Measurements from ENCODE around the gene XYLT2. TPM values are rescaled to one million over a fixed set of nuclear protein-coding genes. Genes with fewer than 3 reads are reported as not detected.

XYLT2 gene
- total RNA-seq, 3 donors from 2014 or later: 13.6 to 27.5 (median 24.4) TPM

DNA sequence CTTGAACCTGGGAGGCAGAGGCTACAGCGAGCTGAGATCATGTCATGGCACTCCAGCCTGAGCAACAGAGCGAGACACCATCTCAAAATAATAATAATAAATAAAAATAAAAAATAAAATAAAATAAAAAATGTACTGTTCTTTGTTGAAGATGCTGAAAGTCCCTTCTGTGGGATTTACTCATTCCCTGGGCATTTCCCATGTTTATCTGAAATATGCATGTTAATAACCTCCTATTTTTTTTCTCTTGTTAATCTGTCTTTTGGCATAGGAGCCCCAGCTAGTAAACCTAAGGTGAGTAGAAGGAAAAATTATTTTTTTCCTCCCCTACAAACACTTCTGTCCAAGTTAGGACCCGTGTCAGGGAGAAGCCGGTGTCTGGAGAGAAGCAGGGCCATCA lies 37.3 kb upstream of the XYLT2 start:
- TF ChIP-seq, protein P1, sequence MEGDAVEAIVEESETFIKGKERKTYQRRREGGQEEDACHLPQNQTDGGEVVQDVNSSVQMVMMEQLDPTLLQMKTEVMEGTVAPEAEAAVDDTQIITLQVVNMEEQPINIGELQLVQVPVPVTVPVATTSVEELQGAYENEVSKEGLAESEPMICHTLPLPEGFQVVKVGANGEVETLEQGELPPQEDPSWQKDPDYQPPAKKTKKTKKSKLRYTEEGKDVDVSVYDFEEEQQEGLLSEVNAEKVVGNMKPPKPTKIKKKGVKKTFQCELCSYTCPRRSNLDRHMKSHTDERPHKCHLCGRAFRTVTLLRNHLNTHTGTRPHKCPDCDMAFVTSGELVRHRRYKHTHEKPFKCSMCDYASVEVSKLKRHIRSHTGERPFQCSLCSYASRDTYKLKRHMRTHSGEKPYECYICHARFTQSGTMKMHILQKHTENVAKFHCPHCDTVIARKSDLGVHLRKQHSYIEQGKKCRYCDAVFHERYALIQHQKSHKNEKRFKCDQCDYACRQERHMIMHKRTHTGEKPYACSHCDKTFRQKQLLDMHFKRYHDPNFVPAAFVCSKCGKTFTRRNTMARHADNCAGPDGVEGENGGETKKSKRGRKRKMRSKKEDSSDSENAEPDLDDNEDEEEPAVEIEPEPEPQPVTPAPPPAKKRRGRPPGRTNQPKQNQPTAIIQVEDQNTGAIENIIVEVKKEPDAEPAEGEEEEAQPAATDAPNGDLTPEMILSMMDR (IDR thresholded peaks at IDR 0.05): no peak
- TF ChIP-seq POLR2AphosphoS5 (IDR thresholded peaks at IDR 0.05): no peak
- no peak for TF ChIP-seq POLR2A (IDR thresholded peaks at IDR 0.05)
- intact Hi-C loops (cut with DNase I; ENCODE audit: low total_unique reads): no loop called here
- DNase-seq (ENCODE audit: low spot score in 2 of 2): no peak

DNA sequence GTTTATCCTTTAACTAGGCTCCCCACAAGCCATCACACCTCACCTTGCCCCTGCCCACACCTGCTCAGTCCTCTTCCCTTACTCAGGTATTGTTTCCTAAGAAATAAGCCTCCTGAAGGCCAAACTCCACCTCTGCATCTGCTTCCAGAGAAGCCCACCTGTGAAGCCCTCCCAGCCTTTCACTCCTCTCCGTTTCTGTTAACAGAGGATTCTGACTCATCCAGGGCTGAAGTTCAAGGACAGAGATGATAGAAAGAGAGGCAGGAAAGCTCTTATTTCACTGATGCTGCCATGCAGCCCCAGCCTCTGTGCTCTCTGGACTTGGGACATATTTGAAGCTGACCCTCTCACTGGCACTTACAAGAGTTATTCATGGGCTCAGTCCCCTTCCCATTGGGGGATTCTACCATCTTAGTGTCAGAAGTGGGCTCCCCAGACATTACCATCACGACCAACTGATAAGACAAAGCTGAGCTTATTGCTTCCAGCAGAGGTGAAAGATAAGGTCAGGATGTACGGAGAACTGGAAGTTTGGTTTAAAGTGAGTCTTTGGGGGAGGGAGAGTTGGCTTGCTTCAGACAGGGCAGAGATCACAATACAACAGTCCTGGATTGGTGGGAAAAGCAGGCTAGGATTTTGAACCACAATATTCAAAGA lies 35.3 kb upstream of the XYLT2 start:
- TF ChIP-seq, protein P1 (IDR thresholded peaks at IDR 0.05): no peak
- TF ChIP-seq POLR2A (IDR thresholded peaks at IDR 0.05) (no peak), POLR2AphosphoS5 (IDR thresholded peaks at IDR 0.05) (no peak)
- intact Hi-C loops (cut with DNase I; ENCODE audit: low total_unique reads): no loop called here
- Histone ChIP-seq H3K4me3 (no peak overlapping the region), H3K4me1 (no peaks in the 10 kb centered on the region), H3K36me3 (no peaks in the 10 kb centered on the region), H3K27me3 (no peaks in the 10 kb centered on the region), H3K9me3 (no peaks in the 10 kb centered on the region), H3K27ac (no peak overlapping the region)
- no peak for DNase-seq (ENCODE audit: low spot score in 2 of 2)

More for the DNA sequence above, 37.3 kb upstream of the XYLT2 start:
- no peak overlapping the region for H3K27ac ChIP-seq
- H3K4me3 ChIP-seq: no peak overlapping the region
- H3K36me3 ChIP-seq: no peaks in the 10 kb centered on the region
- H3K9me3 ChIP-seq: no peaks in the 10 kb centered on the region
- H3K4me1 ChIP-seq: no peaks in the 10 kb centered on the region
- no peaks in the 10 kb centered on the region for H3K27me3 ChIP-seq

GRCh38 chr17:50311112-50311460 lies 34.8 kb upstream of the XYLT2 start:
- Histone ChIP-seq H3K4me1 (no peaks in the 10 kb centered on the region), H3K27ac (no peak overlapping the region), H3K4me3 (no peak overlapping the region), H3K9me3 (no peaks in the 10 kb centered on the region), H3K27me3 (no peaks in the 10 kb centered on the region), H3K36me3 (no peaks in the 10 kb centered on the region)
- intact Hi-C loops (cut with DNase I; ENCODE audit: low total_unique reads): no loop called here
- DNase-seq (ENCODE audit: low spot score in 2 of 2): no peak
- TF ChIP-seq POLR2A (IDR thresholded peaks at IDR 0.05): no peak
- TF ChIP-seq, protein P1 (IDR thresholded peaks at IDR 0.05): no peak
- TF ChIP-seq POLR2AphosphoS5 (IDR thresholded peaks at IDR 0.05): no peak

GRCh38 chr17:50311483-50311882 lies 34.4 kb upstream of the XYLT2 start:
- TF ChIP-seq POLR2AphosphoS5 (IDR thresholded peaks at IDR 0.05) (no peak), POLR2A (IDR thresholded peaks at IDR 0.05) (no peak)
- TF ChIP-seq, protein P1 (IDR thresholded peaks at IDR 0.05): no peak
- DNase-seq (ENCODE audit: low spot score in 2 of 2): no peak
- Histone ChIP-seq H3K27me3 (no peaks in the 10 kb centered on the region), H3K9me3 (no peaks in the 10 kb centered on the region), H3K4me3 (no peak overlapping the region), H3K4me1 (no peaks in the 10 kb centered on the region), H3K36me3 (no peaks in the 10 kb centered on the region), H3K27ac (no peak overlapping the region)
- intact Hi-C loops (cut with DNase I; ENCODE audit: low total_unique reads): no loop called here

DNA sequence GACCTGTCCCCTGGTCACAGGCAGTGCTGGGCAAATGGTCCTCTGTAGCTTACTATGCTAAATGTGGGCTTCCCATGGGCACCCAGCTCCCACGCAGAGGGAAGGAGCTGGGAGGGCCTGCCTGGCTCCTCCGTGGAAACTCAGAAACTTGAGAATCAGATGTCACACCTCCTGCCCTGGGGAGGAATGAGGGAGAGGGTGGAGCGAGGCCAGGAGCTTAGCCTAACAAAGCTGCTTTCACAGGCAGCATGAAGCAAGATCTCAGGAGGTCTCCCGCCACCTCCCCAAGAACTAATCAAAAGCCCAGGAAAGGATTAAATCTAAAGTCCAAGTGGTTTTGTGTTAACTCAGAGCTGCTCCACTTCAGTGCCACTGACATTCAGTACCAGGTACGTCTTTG lies 33.6 kb upstream of the XYLT2 start:
- H3K27me3 ChIP-seq: no peaks in the 10 kb centered on the region
- no peaks in the 10 kb centered on the region for H3K9me3 ChIP-seq
- no peak overlapping the region for H3K4me3 ChIP-seq
- TF ChIP-seq POLR2A (IDR thresholded peaks at IDR 0.05): no peak
- TF ChIP-seq POLR2AphosphoS5 (IDR thresholded peaks at IDR 0.05): no peak
- TF ChIP-seq, protein P1 (IDR thresholded peaks at IDR 0.05): no peak
- no peak overlapping the region for H3K27ac ChIP-seq
- intact Hi-C loops (cut with DNase I; ENCODE audit: low total_unique reads): no loop called here
- H3K36me3 ChIP-seq: no peaks in the 10 kb centered on the region
- no peaks in the 10 kb centered on the region for H3K4me1 ChIP-seq
- DNase-seq (ENCODE audit: low spot score in 2 of 2): peak in 1 of 2 donors; percentile 55

Measured in breast epithelium (tissue), 4 donors.